Measurements from ENCODE around the gene SLC6A19.

The SLC6A19 gene

GRCh38 chr5:1211701-1212100 lies 10.3 kb downstream of the SLC6A19 start:
- no peak for DNase-seq

DNA sequence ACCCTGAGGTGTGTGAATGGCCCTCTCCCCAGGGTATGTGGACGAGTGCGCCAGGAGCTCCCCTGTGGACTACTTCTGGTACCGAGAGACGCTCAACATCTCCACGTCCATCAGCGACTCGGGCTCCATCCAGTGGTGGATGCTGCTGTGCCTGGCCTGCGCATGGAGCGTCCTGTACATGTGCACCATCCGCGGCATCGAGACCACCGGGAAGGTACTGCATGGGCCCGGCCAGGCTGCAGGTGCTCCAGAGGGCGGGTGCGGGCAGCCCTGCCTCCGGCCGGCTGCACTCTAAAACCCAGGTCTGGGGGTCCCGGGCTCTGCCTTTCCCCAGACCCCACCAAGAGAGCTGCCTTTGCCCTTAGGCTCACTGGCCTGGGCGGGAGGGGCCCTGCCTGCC lies 10.9 kb downstream of the SLC6A19 start:
- DNase-seq, result no peak

DNA sequence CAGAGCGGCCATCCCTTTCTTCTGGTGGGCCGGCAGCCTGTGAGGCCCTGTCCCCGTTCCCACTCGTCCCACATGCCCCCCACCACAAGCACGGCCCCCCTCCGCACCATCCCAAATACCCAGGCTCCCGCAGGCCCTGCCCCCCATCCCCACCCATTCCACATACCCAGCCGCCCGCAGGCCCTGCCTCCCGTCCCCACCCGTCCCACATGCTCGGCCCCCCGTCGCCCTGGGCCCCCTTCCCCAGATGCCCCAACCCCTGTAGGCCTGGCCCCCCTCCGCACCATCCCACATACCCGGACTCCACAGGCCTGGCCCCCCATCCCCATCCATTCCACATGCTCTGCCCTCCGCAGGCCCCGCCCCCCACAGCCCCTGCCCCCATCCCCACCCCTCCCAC lies 11.5 kb downstream of the SLC6A19 start:
- no peak for DNase-seq

- DNase-seq, result no peak
Measured at GRCh38 chr5:1213508-1214162, 12.2 kb downstream of the SLC6A19 start.

DNA sequence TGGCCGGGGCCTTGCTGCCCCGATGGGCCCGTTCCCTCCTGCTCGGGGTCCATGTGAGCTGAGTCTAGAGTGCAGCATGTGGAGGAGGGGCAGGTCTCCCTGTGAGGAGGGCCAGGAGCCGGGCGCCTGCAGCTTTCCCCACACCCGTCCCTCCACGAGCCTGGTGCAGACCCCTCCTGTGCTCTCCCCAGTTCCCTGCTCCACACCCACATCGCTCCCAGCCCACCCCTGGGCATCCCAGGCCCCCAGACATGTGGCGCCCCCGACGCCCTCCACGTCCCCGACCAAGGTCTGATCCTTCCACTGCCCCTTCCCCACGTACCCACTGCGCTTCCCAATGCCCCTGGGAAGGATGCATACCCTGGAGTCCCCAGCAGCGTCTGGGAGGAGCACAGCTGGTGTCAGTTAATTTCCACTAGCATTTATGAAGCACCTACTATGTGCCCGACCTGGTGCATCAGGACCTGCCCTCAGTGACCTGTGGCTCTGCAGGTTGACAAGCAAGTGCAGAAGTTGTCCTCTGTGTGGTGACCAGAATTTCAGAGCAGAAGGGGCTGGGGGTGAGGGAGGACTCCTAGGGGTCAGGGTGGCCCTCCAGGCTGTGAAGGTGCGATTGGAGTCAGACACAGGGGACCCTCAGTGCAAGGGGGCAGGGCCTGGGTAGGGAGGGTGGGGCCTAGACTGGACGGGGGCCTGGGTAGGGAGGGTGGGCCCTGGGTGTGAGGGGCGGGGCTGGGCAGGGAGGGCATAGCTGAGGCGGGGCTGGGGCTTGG lies 13.0 kb downstream of the SLC6A19 start:
- no peak for DNase-seq

GRCh38 chr5:1214936-1215220 lies 13.5 kb downstream of the SLC6A19 start:
- DNase-seq, result no peak

- no peak for DNase-seq
Measured at GRCh38 chr5:1215320-1216096, 14.1 kb downstream of the SLC6A19 start.

DNA sequence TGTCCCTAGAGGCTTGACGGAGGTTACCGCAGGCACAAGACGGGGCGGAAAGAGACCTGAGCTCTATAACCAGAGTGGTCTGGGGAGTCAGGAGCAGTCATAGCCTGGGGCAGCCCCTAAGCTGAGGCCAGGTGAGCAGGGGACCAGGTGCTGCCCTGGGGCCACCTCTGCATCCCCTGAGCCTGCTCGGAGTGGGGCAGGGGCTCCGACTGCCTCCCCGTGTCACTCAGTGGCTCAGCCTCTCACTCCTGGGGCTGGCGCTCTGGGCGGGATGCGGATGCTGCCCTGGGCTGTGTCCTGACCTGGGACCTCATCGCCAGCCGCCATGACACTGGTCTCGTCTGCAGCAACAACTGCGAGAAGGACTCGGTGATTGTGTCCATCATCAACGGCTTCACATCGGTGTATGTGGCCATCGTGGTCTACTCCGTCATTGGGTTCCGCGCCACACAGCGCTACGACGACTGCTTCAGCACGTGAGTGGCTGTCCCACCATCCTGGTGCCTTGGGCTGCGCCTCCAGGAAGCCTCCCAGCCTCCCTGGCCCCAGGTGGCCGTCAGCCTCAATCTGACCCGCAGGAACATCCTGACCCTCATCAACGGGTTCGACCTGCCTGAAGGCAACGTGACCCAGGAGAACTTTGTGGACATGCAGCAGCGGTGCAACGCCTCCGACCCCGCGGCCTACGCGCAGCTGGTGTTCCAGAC lies 15.0 kb downstream of the SLC6A19 start:
- no peak for DNase-seq

DNA sequence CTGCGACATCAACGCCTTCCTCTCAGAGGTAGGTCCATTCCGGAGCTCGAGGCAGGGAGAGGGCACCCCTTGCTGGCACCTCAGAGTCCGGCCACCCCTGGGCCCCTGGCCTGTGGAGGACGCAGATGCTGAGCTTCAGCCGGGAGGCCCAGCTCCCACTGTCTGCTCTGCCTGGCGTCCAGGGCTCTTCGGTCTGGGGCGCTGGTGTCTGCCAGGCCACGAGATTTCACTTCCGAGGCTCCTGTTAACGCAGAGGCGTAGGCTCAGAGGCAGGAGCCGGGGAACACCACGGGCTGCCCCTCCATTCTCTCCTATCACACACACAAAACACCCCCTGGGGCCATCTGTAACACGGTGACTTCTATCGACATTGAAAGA lies 15.5 kb downstream of the SLC6A19 start:
- DNase-seq, result no peak

DNA sequence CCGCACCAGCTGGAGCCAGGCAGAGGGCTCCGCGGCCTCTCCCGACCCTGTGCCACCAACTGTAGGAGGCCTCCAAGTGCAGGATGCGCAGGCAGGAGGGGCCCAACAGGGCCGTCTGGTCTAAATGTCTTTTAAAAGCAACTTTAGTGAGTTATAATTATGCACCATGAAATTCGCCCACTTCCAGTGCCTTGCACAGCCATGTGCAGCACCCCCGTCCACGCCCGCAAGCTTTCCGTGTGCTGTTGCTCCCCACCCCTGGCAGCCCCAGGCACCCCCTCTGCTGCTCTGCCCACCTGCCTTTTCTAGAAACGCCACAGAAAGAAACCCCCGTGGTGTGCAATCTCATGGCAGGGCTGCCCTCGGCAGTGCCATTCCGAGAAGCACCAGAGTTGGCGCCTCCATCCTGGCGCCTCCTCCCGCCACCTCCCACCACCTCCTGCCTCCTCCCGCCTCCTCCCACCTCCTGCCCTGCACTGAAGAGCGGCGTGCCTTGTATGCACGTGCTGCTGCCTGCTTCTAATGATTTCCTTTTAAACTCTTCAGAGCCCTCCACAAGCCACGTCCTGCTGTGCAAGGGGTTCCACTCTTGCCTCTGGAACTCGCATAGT lies 16.3 kb downstream of the SLC6A19 start:
- peak; percentile 74 for DNase-seq

- no peak for DNase-seq
Measured at GRCh38 chr5:1218351-1219080, 17.1 kb downstream of the SLC6A19 start.

- DNase-seq, result no peak
Measured at GRCh38 chr5:1219098-1219767, 17.8 kb downstream of the SLC6A19 start.

GRCh38 chr5:1219768-1220100 lies 18.3 kb downstream of the SLC6A19 start:
- DNase-seq, result no peak

GRCh38 chr5:1220351-1220750 lies 19.0 kb downstream of the SLC6A19 start:
- DNase-seq, result no peak

- no peak for DNase-seq
Measured at GRCh38 chr5:1220831-1221230, 19.4 kb downstream of the SLC6A19 start.

DNA sequence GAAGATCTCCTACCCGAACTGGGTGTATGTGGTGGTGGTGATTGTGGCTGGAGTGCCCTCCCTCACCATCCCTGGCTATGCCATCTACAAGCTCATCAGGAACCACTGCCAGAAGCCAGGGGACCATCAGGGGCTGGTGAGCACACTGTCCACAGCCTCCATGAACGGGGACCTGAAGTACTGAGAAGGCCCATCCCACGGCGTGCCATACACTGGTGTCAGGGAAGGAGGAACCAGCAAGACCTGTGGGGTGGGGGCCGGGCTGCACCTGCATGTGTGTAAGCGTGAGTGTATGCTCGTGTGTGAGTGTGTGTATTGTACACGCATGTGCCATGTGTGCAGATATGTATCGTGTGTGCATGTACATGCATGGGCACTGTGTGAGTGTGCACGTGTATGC lies 20.3 kb downstream of the SLC6A19 start:
- no peak for DNase-seq

DNA sequence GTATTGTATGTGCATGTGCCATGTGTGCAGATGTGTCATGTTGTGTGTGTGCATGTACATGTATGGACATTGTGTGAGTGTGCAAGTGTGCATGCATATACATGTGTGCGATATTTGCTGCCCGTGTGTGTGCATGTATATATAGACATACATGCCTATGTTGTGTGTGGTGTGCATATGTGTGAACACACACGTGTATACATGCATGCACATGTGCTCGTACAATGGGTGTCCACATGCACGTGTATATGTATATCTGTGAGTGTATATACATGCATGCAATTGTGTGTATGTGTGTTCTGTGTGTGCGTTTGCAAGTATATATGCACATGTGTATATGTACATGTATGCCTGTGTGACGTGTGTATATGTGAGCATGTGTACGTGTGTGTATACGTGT lies 20.8 kb downstream of the SLC6A19 start:
- DNase-seq, result no peak

DNA sequence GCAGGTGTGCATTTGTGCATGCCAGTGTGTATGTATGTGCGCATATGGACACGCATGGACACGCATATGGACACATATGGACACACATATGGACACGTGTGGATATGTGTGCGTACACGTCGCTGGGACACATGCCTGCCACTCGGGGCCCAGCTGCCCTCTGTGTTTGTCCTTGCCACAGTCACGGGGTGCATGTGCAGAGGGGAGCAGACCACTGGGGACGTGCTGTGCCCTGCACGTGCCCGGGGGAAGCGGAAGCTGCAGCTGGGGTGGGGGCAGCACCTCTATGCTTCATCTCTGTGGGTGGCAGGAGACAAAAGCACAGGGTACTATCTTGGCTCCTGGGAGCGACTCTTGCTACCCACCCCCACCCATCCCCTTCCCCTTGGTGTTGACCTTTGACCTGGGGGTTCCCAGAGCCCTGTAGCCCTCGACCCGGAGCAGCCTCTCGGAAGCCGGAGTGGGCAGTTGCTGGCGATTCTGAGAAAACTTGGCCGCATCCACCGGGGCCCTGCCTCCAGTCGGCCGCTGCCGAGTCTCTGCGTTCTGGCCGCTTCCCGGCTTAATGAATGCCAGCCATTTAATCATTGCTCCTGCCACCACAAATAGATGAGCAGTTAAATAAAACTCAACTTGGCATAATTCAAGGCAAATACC lies 21.4 kb downstream of the SLC6A19 start:
- no peak for DNase-seq

- no peak for DNase-seq
Measured at GRCh38 chr5:1223278-1223670, 21.9 kb downstream of the SLC6A19 start.

- no peak for DNase-seq
Measured at GRCh38 chr5:1224631-1225030, 23.2 kb downstream of the SLC6A19 start.

GRCh38 chr5:1225081-1225480 lies 23.7 kb downstream of the SLC6A19 start, which contains the start of gene SLC6A18:
SLC6A18 (plus strand) TSS chr5:1225381; CDS start chr5:1225478, 97 bp downstream.
- no peak for DNase-seq
